IMR-90 (cell line): Measurements from ENCODE around the gene SLC6A17. TPM values are rescaled to one million over a fixed set of nuclear protein-coding genes. Genes with fewer than 3 reads are reported as not detected.

Experiments
- ATAC-seq: fragments of 200-7000 bp; cut with Tn5 transposase; 2 replicates; pipeline ENCODE4 v1.9.1; 2020; ENCODE audit warnings: low read depth, mild to moderate bottlenecking, moderate library complexity
- BruUV-seq: library from RNA; stranded (reverse); fragments of 400-500 nt; replicated peaks from 2 replicates; lab custom pipeline; 2021; lab: Mats Ljungman, UMichigan
- CTCF ChIA-PET: fragments of 300-600 bp; formaldehyde crosslinking; extraction: SDS; loops from one replicate; lab custom pipeline; 2021; ENCODE audit warnings: antibody characterized with exemption; lab: Yijun Ruan, JAX
- POLR2A ChIA-PET: fragments of 300-600 bp; sonication (Branson Sonifier 250); formaldehyde crosslinking; loops from one replicate; lab custom pipeline; 2022; ENCODE audit warnings: antibody characterized with exemption; ENCODE audit not compliant: unreplicated experiment; lab: Charles Lee
- DNase-seq: peaks from one replicate; pipeline ENCODE4 v3.0.0; 2013
- H2AFZ ChIP-seq: replicated peaks from 2 replicates; pipeline ENCODE3; 2013; ENCODE audit warnings: low read length, mild to moderate bottlenecking; ENCODE audit not compliant: poor library complexity
- H2AK5ac ChIP-seq: 2 replicates; pipeline ENCODE4 v1.6.1; 2013; ENCODE audit warnings: low read depth, low read length, inconsistent platforms
- H2AK9ac ChIP-seq: replicated peaks from 2 replicates; pipeline ENCODE3; 2013; ENCODE audit warnings: mild to moderate bottlenecking, low read depth, low read length, moderate library complexity; ENCODE audit not compliant: poor library complexity
- H2BK120ac ChIP-seq: 2 replicates; pipeline ENCODE4 v1.6.1; 2013; ENCODE audit warnings: low read depth, low read length, inconsistent platforms
- H2BK15ac ChIP-seq: 3 replicates; pipeline ENCODE4 v1.6.1; 2013; ENCODE audit warnings: low read depth, low read length, inconsistent platforms
- H2BK20ac ChIP-seq: 2 replicates; pipeline ENCODE4 v1.6.1; 2013; ENCODE audit warnings: low read depth, mild to moderate bottlenecking, inconsistent platforms, low read length, moderate library complexity
- H2BK5ac ChIP-seq: 2 replicates; pipeline ENCODE4 v1.6.1; 2013; ENCODE audit warnings: mild to moderate bottlenecking, low read depth, low read length, inconsistent platforms; ENCODE audit not compliant: poor library complexity, severe bottlenecking
- H3K14ac ChIP-seq: replicated peaks from 2 replicates; pipeline ENCODE4 v1.6.1; 2013; ENCODE audit warnings: low read depth, low read length, inconsistent platforms
- H3K18ac ChIP-seq: 2 replicates; pipeline ENCODE4 v1.6.1; 2013; ENCODE audit warnings: low read depth, low read length, control low read depth
- H3K23ac ChIP-seq: 2 replicates; pipeline ENCODE4 v1.6.1; 2013; ENCODE audit warnings: low read depth, low read length, inconsistent platforms
- H3K27ac ChIP-seq: 2 replicates; pipeline ENCODE4 v1.5.1; 2013; ENCODE audit warnings: mild to moderate bottlenecking, control low read depth, low read length; ENCODE audit not compliant: insufficient read depth
- H3K27me3 ChIP-seq: 2 replicates; pipeline ENCODE4 v1.6.1; 2013; ENCODE audit warnings: low read length; ENCODE audit not compliant: control insufficient read depth, insufficient read depth
- H3K36me3 ChIP-seq: 2 replicates; pipeline ENCODE4 v1.6.1; 2013; ENCODE audit warnings: low read length, mixed read lengths; ENCODE audit not compliant: control insufficient read depth, insufficient read depth
- H3K4ac ChIP-seq: 2 replicates; pipeline ENCODE4 v1.6.1; 2013; ENCODE audit warnings: low read depth, low read length, inconsistent platforms
- H3K4me1 ChIP-seq: 2 replicates; pipeline ENCODE4 v1.6.1; 2013; ENCODE audit warnings: low read length, mixed read lengths; ENCODE audit not compliant: control insufficient read depth, insufficient read depth
- H3K4me2 ChIP-seq: 2 replicates; pipeline ENCODE4 v1.6.1; 2013; ENCODE audit warnings: low read depth, mild to moderate bottlenecking, control low read depth, low read length, moderate library complexity
- H3K4me3 ChIP-seq: 2 replicates; pipeline ENCODE4 v1.5.1; 2013; ENCODE audit warnings: low read depth, mild to moderate bottlenecking, control low read depth, low read length, moderate library complexity; ENCODE audit not compliant: insufficient read depth
- H3K56ac ChIP-seq: 2 replicates; pipeline ENCODE4 v1.6.1; 2013; ENCODE audit warnings: low read length, inconsistent platforms; ENCODE audit not compliant: insufficient read depth; ENCODE audit errors: extremely low read depth
- H3K79me1 ChIP-seq, 2 experiments: 2 replicates each; pipeline ENCODE4 v1.6.1; 2013; ENCODE audit warnings: low read length in 2 of 2, inconsistent platforms in 1 of 2, low read depth in 1 of 2
- H3K9ac ChIP-seq: 2 replicates; pipeline ENCODE4 v1.6.1; 2013; ENCODE audit warnings: low read depth, low read length, control low read depth
- H3K9me1 ChIP-seq: 2 replicates; pipeline ENCODE4 v1.6.1; 2013; ENCODE audit warnings: low read length, inconsistent platforms; ENCODE audit not compliant: insufficient read depth
- H3K9me3 ChIP-seq: 2 replicates; pipeline ENCODE4 v1.6.1; 2013; ENCODE audit warnings: low read length; ENCODE audit not compliant: control insufficient read depth, insufficient read depth
- H4K20me1 ChIP-seq: 2 replicates; pipeline ENCODE4 v1.6.1; 2013; ENCODE audit warnings: low read length, inconsistent platforms; ENCODE audit not compliant: insufficient read depth
- H4K5ac ChIP-seq: 2 replicates; pipeline ENCODE4 v1.6.1; 2013; ENCODE audit warnings: mild to moderate bottlenecking, low read depth, low read length, control low read depth
- H4K8ac ChIP-seq, 2 experiments: 2 replicates each; pipeline ENCODE4 v1.6.1; 2013; ENCODE audit warnings: low read depth in 2 of 2, low read length in 2 of 2, control low read depth in 1 of 2, inconsistent platforms in 1 of 2
- H4K91ac ChIP-seq: 2 replicates; pipeline ENCODE4 v1.6.1; 2013; ENCODE audit warnings: low read depth, low read length, inconsistent platforms; ENCODE audit not compliant: insufficient read depth
- BHLHE40 ChIP-seq: fragments of 150-350 bp; IDR thresholded peaks from 2 replicates; pipeline ENCODE4 v1.6.1; 2016; ENCODE audit warnings: mild to moderate bottlenecking, low read depth, low read length
- RCOR1 ChIP-seq: IDR thresholded peaks from 2 replicates; pipeline ENCODE4 v1.6.1; 2012; ENCODE audit warnings: mild to moderate bottlenecking, low read length, improper control_type of control experiment; ENCODE audit not compliant: insufficient replicate concordance
- WGBS, 2 experiments: methylation state at CpG; one replicate each; pipeline versions ENCODE4 v1.1.5 to v1.1.7; 2013; ENCODE audit warnings: missing lambda C conversion rate in 2 of 2; ENCODE audit not compliant: insufficient read length in 1 of 2; ENCODE audit errors: extremely low coverage in 2 of 2; 5-methylcytosine and 5-hydroxymethylcytosine counted together
- dilution Hi-C: fragments of 300-500 bp; cut with HindIII; formaldehyde crosslinking; loops from one replicate; pipeline ENCODE4 v1.14.3; 2018; ENCODE audit warnings: low sequenced_read_pairs; ENCODE audit not compliant: unreplicated experiment
- in situ Hi-C: fragments of 300-500 bp; cut with MboI; formaldehyde crosslinking; loops from 3 replicates; pipeline ENCODE4 v1.14.3; 2019; ENCODE audit warnings: low sequenced_read_pairs, inconsistent platforms, mixed read lengths
- intact Hi-C: fragments of 100-400 bp; cut with micrococcal nuclease; formaldehyde crosslinking; loops from 2 replicates; pipeline ENCODE4 v1.10.0; 2022
- polyA plus RNA-seq, 3 experiments: library from polyadenylated mRNA; depleted of rRNA; stranded (reverse); fragments of >200 nt; gene quantifications; 2 replicates each; pipeline ENCODE4 v1.2.3, GENCODE V29; 2012; ENCODE audit warnings: low replicate concordance in 1 of 3
- total RNA-seq: library from RNA; depleted of rRNA; stranded (reverse); fragments of >200 nt; gene quantifications from 2 replicates; pipeline ENCODE4 v1.2.3, GENCODE V29; 2012

SLC6A17 gene
- total and polyA plus RNA-seq, 2 of the 4 experiments (the other 2 are of a cell fraction): 0.54 to 0.82 TPM

DNA sequence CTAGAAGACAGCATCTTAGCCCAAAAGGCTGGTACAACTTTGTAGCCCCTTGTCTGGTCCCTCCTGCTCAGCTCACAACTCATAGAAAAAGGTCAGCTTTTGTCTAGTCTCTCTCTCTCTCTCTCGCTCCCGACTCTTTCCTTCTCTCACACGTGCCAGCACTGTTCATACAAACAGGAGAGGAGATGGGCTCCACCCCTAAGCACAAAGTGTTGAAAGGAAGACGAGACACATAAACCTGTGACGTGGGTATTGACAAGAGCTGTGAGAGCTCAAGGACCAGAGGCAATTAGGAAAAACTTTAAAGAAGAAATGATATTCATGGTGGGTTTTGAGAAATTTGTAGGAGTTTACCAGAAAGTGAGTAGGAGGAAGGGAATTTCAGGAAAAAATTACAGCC is 36.3 kb downstream of the SLC6A17 start:
- Histone ChIP-seq H3K36me3 (no peaks in the 10 kb centered on the region), H3K23ac (no peak overlapping the region), H2AK9ac (no peak overlapping the region), H4K20me1 (no peaks in the 10 kb centered on the region), H3K18ac (no peak overlapping the region), H3K4me3 (no peak overlapping the region), H2AFZ (no peak overlapping the region), H3K56ac (no peak overlapping the region), H3K4me1 (peaks cover 3% of the 10 kb centered on the region; the same call in 1 of the 2 replicates), H4K5ac (no peak overlapping the region), H2BK20ac (no peak overlapping the region), H3K4ac (no peak overlapping the region), H3K27me3 (peaks cover 26% of the 10 kb centered on the region), H3K14ac (no peak overlapping the region), H3K9me3 (no peaks in the 10 kb centered on the region), H3K27ac (no peak overlapping the region), H3K79me1 (no peaks in the 10 kb centered on the region), H2AK5ac (no peak overlapping the region), H3K9me1 (no peaks in the 10 kb centered on the region; the same call in 1 of the 2 replicates), H2BK5ac (no peak overlapping the region), H4K91ac (no peak overlapping the region), H2BK15ac (no peak overlapping the region), H2BK120ac (no peak overlapping the region), H4K8ac (no peak overlapping the region), H3K9ac (no peak overlapping the region), H3K4me2 (no peak overlapping the region)
- 0% methylated on average over 2 of the region's 5 CpGs; no CpG with 5 or more reads in 1 of the 2 experiments for WGBS, 2 experiments
- in situ Hi-C loops: no loop called here
- ATAC-seq: no peak
- BruUV-seq: no TSS peak
- TF ChIP-seq RCOR1: no peak
- peak; percentile 50; the same call in 1 of the 2 replicates for TF ChIP-seq BHLHE40
- ChIA-PET CTCF (interaction anchor here (0.7 to 1.0 kb wide), 2 partner anchors 10 to 273 kb away, joined by 3 to 4 read pairs; no protein-coding TSS in a partner anchor), POLR2A (no interaction called here)
- intact Hi-C loops: no loop called here
- dilution Hi-C loops: no loop called here
- no peak for DNase-seq
